ENCODE data around the gene LCP2. TPM values are rescaled to one million over a fixed set of nuclear protein-coding genes. Genes with fewer than 3 reads are reported as not detected.

LCP2 gene
- total RNA-seq, 1 experiment from 2014 or later: 0.36 TPM

DNA sequence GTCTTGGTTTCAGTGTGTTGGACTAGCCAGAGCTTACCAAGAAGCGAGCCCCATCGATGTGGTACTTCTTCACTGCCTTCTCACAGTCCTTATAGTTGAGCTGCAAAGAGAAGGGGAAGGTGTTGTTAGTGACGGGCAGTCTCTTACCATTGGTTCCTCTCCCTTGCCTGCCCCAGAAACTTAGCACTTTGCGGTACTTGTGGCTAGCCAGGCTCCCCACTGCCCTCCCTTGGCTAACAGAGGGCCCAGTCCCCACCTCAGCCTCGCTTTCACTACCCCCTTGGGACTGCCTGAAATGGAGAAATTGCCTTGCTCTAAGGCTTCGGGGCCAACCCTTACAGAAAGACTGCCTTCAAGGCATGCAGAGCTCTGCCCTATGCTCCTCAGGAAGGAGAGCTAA is 4.3 kb downstream of the LCP2 start:
- BruUV-seq (replicated peaks): no TSS peak
- in situ Hi-C loops (cut with HindIII; ENCODE audit: low pct_unique_long_range_greater_than_20kb, low sequenced_read_pairs): no loop called here
- H3K4me3 ChIP-seq (ENCODE audit: low read depth in 2 of 2, low read length in 2 of 2): no peak overlapping the region
- ATAC-seq (no peak), DNase-seq (ENCODE audit: low read depth, low spot score) (no peak)
- intact Hi-C loops (cut with micrococcal nuclease; ENCODE audit: unreplicated experiment): no loop called here
- no peaks in the 10 kb centered on the region for H3K36me3 ChIP-seq (ENCODE audit: control insufficient read depth, insufficient read depth, low read length)
- no peaks in the 10 kb centered on the region for H3K4me1 ChIP-seq (ENCODE audit: control insufficient read depth, insufficient read depth, low read length)
- CTCF ChIA-PET: no interaction called here
- no peak for TF ChIP-seq SIN3A (IDR thresholded peaks at IDR 0.05; ENCODE audit: borderline replicate concordance, insufficient read depth, low read depth, low read length)
- TF ChIP-seq POLR2AphosphoS5 (IDR thresholded peaks at IDR 0.05; ENCODE audit: low read depth, low read length): no peak
- TF ChIP-seq TCF7L2 (IDR thresholded peaks at IDR 0.05; ENCODE audit: low read depth, low read length): no peak
- TF ChIP-seq, protein P1, sequence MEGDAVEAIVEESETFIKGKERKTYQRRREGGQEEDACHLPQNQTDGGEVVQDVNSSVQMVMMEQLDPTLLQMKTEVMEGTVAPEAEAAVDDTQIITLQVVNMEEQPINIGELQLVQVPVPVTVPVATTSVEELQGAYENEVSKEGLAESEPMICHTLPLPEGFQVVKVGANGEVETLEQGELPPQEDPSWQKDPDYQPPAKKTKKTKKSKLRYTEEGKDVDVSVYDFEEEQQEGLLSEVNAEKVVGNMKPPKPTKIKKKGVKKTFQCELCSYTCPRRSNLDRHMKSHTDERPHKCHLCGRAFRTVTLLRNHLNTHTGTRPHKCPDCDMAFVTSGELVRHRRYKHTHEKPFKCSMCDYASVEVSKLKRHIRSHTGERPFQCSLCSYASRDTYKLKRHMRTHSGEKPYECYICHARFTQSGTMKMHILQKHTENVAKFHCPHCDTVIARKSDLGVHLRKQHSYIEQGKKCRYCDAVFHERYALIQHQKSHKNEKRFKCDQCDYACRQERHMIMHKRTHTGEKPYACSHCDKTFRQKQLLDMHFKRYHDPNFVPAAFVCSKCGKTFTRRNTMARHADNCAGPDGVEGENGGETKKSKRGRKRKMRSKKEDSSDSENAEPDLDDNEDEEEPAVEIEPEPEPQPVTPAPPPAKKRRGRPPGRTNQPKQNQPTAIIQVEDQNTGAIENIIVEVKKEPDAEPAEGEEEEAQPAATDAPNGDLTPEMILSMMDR (IDR thresholded peaks at IDR 0.05): no peak
- TF ChIP-seq, protein P2, sequence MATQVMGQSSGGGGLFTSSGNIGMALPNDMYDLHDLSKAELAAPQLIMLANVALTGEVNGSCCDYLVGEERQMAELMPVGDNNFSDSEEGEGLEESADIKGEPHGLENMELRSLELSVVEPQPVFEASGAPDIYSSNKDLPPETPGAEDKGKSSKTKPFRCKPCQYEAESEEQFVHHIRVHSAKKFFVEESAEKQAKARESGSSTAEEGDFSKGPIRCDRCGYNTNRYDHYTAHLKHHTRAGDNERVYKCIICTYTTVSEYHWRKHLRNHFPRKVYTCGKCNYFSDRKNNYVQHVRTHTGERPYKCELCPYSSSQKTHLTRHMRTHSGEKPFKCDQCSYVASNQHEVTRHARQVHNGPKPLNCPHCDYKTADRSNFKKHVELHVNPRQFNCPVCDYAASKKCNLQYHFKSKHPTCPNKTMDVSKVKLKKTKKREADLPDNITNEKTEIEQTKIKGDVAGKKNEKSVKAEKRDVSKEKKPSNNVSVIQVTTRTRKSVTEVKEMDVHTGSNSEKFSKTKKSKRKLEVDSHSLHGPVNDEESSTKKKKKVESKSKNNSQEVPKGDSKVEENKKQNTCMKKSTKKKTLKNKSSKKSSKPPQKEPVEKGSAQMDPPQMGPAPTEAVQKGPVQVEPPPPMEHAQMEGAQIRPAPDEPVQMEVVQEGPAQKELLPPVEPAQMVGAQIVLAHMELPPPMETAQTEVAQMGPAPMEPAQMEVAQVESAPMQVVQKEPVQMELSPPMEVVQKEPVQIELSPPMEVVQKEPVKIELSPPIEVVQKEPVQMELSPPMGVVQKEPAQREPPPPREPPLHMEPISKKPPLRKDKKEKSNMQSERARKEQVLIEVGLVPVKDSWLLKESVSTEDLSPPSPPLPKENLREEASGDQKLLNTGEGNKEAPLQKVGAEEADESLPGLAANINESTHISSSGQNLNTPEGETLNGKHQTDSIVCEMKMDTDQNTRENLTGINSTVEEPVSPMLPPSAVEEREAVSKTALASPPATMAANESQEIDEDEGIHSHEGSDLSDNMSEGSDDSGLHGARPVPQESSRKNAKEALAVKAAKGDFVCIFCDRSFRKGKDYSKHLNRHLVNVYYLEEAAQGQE (IDR thresholded peaks at IDR 0.05; ENCODE audit: insufficient read depth in 1 of 2, low read depth in 2 of 2, low read length in 1 of 2): no peak
- no peaks in the 10 kb centered on the region for H3K9me3 ChIP-seq (ENCODE audit: control insufficient read depth, insufficient read depth, low read depth, low read length)
- POLR2A ChIA-PET: no interaction called here
- H3K27me3 ChIP-seq (ENCODE audit: control insufficient read depth, insufficient read depth, low read length): peaks cover 21% of the 10 kb centered on the region
- no peak overlapping the region for H3K27ac ChIP-seq (ENCODE audit: low read length)

DNA sequence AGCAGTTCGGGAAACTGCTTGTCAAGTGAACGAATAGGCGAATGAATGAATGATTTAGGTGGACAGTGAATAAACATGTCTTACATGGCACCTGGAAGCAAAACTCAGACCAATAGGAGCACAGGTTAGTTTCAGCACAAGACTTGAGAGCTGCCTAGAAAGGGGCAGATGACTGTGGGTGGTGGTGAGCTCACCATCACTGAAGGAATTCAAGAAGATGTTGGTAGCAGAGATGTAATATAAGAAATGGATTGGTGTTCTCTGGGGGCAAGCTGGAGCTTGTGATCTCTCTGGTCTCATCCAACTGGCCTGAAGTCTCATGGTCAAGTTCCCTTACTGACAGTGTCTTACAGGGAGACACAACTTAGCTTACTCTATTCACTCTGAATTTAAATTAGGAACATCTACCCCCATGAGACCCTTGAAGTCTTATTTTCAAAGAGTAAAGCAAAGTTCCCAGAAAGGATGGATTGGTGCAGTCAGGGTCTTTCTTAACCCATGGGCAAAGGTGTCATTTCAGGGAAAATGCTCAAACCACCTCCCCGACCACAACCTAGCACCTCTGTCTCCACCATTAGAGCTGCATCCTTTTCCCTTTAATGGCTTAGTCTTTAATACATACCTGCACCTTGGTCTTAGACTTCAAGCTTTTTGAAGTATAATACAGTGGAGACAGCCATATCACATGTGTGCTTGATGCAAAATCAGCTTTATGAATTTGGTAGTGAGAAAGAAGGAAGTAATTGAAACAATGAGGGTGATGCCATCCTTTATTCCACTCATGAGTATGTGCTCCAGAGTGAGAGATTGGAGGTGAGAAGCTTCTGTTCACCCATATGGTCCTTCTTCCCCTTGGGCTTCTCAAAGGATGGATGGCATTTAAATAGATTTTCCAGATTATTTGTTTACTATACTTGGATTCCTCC is 5.1 kb downstream of the LCP2 start:
- ATAC-seq: no peak
- H3K4me3 ChIP-seq (ENCODE audit: low read depth in 2 of 2, low read length in 2 of 2): no peak overlapping the region
- BruUV-seq (replicated peaks): no TSS peak
- ChIA-PET POLR2A (no interaction called here), CTCF (no interaction called here)
- intact Hi-C loops (cut with micrococcal nuclease; ENCODE audit: unreplicated experiment): no loop called here
- TF ChIP-seq, protein P1 (IDR thresholded peaks at IDR 0.05): no peak
- TF ChIP-seq SIN3A (IDR thresholded peaks at IDR 0.05; ENCODE audit: borderline replicate concordance, insufficient read depth, low read depth, low read length): no peak
- TF ChIP-seq TCF7L2 (IDR thresholded peaks at IDR 0.05; ENCODE audit: low read depth, low read length): no peak
- TF ChIP-seq, protein P2 (IDR thresholded peaks at IDR 0.05; ENCODE audit: insufficient read depth in 1 of 2, low read depth in 2 of 2, low read length in 1 of 2): no peak
- TF ChIP-seq POLR2AphosphoS5 (IDR thresholded peaks at IDR 0.05; ENCODE audit: low read depth, low read length): no peak
- DNase-seq (ENCODE audit: low read depth, low spot score): no peak
- no peak overlapping the region for H3K27ac ChIP-seq (ENCODE audit: low read length)
- H3K36me3 ChIP-seq (ENCODE audit: control insufficient read depth, insufficient read depth, low read length): no peaks in the 10 kb centered on the region
- in situ Hi-C loops (cut with HindIII; ENCODE audit: low pct_unique_long_range_greater_than_20kb, low sequenced_read_pairs): no loop called here
- H3K9me3 ChIP-seq (ENCODE audit: control insufficient read depth, insufficient read depth, low read depth, low read length): no peaks in the 10 kb centered on the region
- peaks cover 24% of the 10 kb centered on the region for H3K27me3 ChIP-seq (ENCODE audit: control insufficient read depth, insufficient read depth, low read length)
- H3K4me1 ChIP-seq (ENCODE audit: control insufficient read depth, insufficient read depth, low read length): no peaks in the 10 kb centered on the region

Measured in Panc1 (cell line).